Prostate gland (tissue), 2 donors: ENCODE results near the gene CTAGE1.

Source experiments
- POLR2A ChIP-seq: fragments of 450-650 bp; IDR thresholded peaks from one replicate; pipeline ENCODE4 v1.6.1; 2016; ENCODE audit warnings: antibody characterized with exemption, mild to moderate bottlenecking
- POLR2AphosphoS5 ChIP-seq: sonication (generic); formaldehyde crosslinking; IDR thresholded peaks from one replicate; pipeline ENCODE4 v1.6.1; 2017; ENCODE audit warnings: antibody characterized with exemption
- TF ChIP-seq, protein P1 (sequence below), 4 experiments: fragments of 200-600 bp in 2 of 4; fragments of 450-650 bp in 2 of 4; sonication (generic) in 2 of 4; IDR thresholded peaks; 1 replicate in 3 of 4; 2 replicates in 1 of 4; pipeline ENCODE4 v1.5.1; 2016 to 2019; ENCODE audit warnings: antibody characterized with exemption in 4 of 4, mild to moderate bottlenecking in 2 of 4, moderate library complexity in 2 of 4

DNA sequence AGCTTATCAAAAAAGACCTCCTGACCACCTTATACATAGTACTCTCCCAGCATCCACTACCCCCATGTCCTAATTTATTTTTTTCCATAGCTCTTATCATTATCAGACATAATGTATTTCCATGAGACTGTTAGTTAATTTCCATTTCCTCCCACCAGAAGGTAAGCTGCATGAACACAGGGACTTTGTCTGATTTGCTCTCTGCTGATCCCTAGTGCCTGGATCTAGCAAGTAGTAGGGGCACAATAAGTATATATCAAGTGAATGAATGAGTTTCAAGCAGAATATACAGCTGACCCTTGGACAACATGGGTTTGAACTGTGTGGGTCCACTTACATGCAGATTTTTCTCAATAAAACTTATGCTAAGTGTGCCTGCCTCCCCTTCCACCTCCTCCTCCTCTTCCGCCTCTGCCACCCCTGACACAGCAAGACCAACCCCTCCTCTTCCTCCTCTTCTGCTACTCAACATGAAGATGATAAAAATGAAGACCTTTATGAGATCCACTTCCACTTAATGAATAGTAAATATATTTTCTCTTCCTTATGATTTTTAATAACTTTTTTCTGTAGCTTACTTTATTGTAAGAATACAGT, 53.8 kb downstream of the CTAGE1 start:
- TF ChIP-seq, protein P1, sequence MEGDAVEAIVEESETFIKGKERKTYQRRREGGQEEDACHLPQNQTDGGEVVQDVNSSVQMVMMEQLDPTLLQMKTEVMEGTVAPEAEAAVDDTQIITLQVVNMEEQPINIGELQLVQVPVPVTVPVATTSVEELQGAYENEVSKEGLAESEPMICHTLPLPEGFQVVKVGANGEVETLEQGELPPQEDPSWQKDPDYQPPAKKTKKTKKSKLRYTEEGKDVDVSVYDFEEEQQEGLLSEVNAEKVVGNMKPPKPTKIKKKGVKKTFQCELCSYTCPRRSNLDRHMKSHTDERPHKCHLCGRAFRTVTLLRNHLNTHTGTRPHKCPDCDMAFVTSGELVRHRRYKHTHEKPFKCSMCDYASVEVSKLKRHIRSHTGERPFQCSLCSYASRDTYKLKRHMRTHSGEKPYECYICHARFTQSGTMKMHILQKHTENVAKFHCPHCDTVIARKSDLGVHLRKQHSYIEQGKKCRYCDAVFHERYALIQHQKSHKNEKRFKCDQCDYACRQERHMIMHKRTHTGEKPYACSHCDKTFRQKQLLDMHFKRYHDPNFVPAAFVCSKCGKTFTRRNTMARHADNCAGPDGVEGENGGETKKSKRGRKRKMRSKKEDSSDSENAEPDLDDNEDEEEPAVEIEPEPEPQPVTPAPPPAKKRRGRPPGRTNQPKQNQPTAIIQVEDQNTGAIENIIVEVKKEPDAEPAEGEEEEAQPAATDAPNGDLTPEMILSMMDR (IDR thresholded peaks at IDR 0.05): no peak
- TF ChIP-seq POLR2A: no peak
- TF ChIP-seq POLR2AphosphoS5: no peak
